PC-3 (cell line): Measurements from ENCODE around the gene LELP1.

ENCODE experiments used
- EZH2 ChIP-seq: fragments of 300-600 bp; sonication (generic); IDR thresholded peaks from one replicate; pipeline ENCODE4 v1.6.1; 2017; ENCODE audit warnings: antibody characterized with exemption, mild to moderate bottlenecking, low read length; ENCODE audit not compliant: unreplicated experiment
- TF ChIP-seq, protein P1 (sequence below): fragments of 300-600 bp; sonication (generic); conservative IDR thresholded peaks from 2 replicates; pipeline ENCODE4 v1.5.1; 2017; ENCODE audit warnings: antibody characterized with exemption, low read depth, mild to moderate bottlenecking, low read length

DNA sequence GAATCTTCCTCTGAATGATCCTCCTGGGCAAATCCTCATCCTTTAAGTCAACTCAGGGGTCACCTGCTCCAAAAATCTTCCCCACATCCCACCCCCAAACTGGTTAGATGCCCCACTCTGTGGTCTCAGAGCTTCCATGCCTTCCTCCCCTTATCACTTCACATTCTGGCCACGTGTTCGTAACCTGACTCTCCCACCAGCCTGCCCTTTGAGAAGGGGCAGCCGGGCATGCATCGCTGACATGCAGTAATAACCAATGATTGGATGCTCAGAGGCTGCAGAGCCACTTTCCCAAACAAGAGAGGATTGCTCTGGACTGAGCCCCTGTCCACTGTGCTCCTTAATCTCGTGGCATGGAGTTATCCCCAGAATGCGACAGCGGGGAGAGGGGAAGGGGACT is 7.0 kb downstream of the LELP1 start:
- TF ChIP-seq, protein P1, sequence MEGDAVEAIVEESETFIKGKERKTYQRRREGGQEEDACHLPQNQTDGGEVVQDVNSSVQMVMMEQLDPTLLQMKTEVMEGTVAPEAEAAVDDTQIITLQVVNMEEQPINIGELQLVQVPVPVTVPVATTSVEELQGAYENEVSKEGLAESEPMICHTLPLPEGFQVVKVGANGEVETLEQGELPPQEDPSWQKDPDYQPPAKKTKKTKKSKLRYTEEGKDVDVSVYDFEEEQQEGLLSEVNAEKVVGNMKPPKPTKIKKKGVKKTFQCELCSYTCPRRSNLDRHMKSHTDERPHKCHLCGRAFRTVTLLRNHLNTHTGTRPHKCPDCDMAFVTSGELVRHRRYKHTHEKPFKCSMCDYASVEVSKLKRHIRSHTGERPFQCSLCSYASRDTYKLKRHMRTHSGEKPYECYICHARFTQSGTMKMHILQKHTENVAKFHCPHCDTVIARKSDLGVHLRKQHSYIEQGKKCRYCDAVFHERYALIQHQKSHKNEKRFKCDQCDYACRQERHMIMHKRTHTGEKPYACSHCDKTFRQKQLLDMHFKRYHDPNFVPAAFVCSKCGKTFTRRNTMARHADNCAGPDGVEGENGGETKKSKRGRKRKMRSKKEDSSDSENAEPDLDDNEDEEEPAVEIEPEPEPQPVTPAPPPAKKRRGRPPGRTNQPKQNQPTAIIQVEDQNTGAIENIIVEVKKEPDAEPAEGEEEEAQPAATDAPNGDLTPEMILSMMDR: no peak
- TF ChIP-seq EZH2: no peak
